ENCODE data around the gene FAM174C. TPM values are rescaled to one million over a fixed set of nuclear protein-coding genes. Genes with fewer than 3 reads are reported as not detected.

FAM174C gene
- total and polyA plus RNA-seq, 4 donors = 14.6 to 79.8 (median 33.8) TPM

DNA sequence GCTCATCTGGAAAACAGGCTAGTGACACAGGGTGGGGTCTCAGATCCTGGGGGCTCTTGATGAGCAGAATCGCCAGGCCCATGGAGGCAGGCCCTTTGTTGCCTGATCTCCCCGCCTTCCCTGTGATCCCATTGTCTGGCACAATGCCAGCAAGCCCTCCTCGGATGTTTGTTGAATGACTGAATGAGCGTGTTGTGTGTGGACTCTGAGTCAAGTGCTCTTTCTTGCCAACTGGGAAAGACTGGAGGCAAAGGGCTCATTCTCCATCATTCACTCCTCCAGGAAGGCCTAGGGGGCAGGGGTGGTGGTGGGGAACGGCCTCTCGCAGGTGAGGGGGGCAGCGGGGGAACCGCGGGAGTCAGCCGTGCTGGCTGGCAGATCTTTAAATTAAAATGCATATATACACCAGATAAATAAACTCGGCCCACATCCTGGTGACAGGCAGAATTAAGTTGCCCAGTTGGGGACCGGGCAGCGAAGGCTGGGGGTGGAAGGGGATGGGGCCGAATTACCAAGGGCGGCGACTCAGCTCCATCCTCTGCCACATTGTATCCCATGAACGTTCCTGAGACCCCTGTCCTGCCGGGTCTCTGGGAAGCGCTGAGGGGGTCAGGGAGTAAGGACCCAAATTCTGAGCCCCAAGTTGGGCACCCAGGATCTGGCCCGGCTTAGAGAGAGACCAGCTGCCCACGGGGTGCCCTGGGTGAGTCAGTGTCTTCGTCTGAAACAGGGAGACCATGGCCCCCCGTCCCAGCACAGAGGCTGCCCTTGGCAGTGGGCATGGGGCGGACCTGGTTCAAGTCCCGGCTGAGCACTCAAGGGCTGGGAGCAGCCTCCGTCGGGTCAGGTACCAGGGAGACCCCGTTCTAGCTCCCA is 34.9 kb downstream of the FAM174C start:
- no peak overlapping the region for H3K27ac ChIP-seq (ENCODE audit: low read depth in 1 of 2, low read length in 2 of 2)
- TF ChIP-seq MAX (IDR thresholded peaks at IDR 0.05) = no peak
- no peak for TF ChIP-seq RXRA (IDR thresholded peaks at IDR 0.05)
- no peak for TF ChIP-seq FOXA1 (IDR thresholded peaks at IDR 0.05)
- TF ChIP-seq, protein P1, sequence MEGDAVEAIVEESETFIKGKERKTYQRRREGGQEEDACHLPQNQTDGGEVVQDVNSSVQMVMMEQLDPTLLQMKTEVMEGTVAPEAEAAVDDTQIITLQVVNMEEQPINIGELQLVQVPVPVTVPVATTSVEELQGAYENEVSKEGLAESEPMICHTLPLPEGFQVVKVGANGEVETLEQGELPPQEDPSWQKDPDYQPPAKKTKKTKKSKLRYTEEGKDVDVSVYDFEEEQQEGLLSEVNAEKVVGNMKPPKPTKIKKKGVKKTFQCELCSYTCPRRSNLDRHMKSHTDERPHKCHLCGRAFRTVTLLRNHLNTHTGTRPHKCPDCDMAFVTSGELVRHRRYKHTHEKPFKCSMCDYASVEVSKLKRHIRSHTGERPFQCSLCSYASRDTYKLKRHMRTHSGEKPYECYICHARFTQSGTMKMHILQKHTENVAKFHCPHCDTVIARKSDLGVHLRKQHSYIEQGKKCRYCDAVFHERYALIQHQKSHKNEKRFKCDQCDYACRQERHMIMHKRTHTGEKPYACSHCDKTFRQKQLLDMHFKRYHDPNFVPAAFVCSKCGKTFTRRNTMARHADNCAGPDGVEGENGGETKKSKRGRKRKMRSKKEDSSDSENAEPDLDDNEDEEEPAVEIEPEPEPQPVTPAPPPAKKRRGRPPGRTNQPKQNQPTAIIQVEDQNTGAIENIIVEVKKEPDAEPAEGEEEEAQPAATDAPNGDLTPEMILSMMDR (IDR thresholded peaks at IDR 0.05; ENCODE audit: low read depth, low read length, missing input control) = no peak
- no peak for TF ChIP-seq YY1 (IDR thresholded peaks at IDR 0.05)
- TF ChIP-seq, protein P2, sequence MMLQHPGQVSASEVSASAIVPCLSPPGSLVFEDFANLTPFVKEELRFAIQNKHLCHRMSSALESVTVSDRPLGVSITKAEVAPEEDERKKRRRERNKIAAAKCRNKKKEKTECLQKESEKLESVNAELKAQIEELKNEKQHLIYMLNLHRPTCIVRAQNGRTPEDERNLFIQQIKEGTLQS (IDR thresholded peaks at IDR 0.05) = no peak
- no peak for TF ChIP-seq HNF4A (conservative IDR thresholded peaks at IDR 0.05)
- no peak for TF ChIP-seq GABPA (IDR thresholded peaks at IDR 0.05 in 1 of 2, conservative IDR thresholded peaks at IDR 0.05 in 1 of 2)
- H3K4me3 ChIP-seq (ENCODE audit: low read depth in 1 of 3, low read length in 3 of 3) = no peak overlapping the region
- no peaks in the 10 kb centered on the region for H3K4me1 ChIP-seq (ENCODE audit: control insufficient read depth in 4 of 4, insufficient read depth in 4 of 4, low read length in 3 of 4)
- no peaks in the 10 kb centered on the region for H3K27me3 ChIP-seq (ENCODE audit: control insufficient read depth in 4 of 4, insufficient read depth in 4 of 4, low read length in 3 of 4)
- 78% methylated on average over 28 of the region's 28 CpGs for WGBS
- no peak overlapping the region for H3K9ac ChIP-seq (ENCODE audit: low read depth in 1 of 2, low read length in 2 of 2)
- no peaks in the 10 kb centered on the region for H3K36me3 ChIP-seq (ENCODE audit: control insufficient read depth in 4 of 4, insufficient read depth in 3 of 4, low read depth in 1 of 4, low read length in 3 of 4)
- H3K9me3 ChIP-seq (ENCODE audit: control insufficient read depth in 4 of 4, low read length in 3 of 4) = no peaks in the 10 kb centered on the region
- DNase-seq (ENCODE audit: low spot score) = no peak

- Histone ChIP-seq H3K27ac (ENCODE audit: low read depth in 1 of 2, low read length in 2 of 2) (no peak overlapping the region), H3K4me3 (ENCODE audit: low read depth in 1 of 3, low read length in 3 of 3) (no peak overlapping the region), H3K9ac (ENCODE audit: low read depth in 1 of 2, low read length in 2 of 2) (no peak overlapping the region), H3K27me3 (ENCODE audit: control insufficient read depth in 4 of 4, insufficient read depth in 4 of 4, low read length in 3 of 4) (no peaks in the 10 kb centered on the region), H3K36me3 (ENCODE audit: control insufficient read depth in 4 of 4, insufficient read depth in 3 of 4, low read depth in 1 of 4, low read length in 3 of 4) (no peaks in the 10 kb centered on the region), H3K9me3 (ENCODE audit: control insufficient read depth in 4 of 4, low read length in 3 of 4) (no peaks in the 10 kb centered on the region), H3K4me1 (ENCODE audit: control insufficient read depth in 4 of 4, insufficient read depth in 4 of 4, low read length in 3 of 4) (peaks cover 0 to 4% (median 1%) of the 10 kb centered on the region in 4 donors)
- TF ChIP-seq YY1 (IDR thresholded peaks at IDR 0.05) = no peak
- DNase-seq (ENCODE audit: low spot score) = no peak
- WGBS = 90% methylated on average over 18 of the region's 18 CpGs
Measured at GRCh38 chr19:1310853-1311180, 35.5 kb downstream of the FAM174C start.

DNA sequence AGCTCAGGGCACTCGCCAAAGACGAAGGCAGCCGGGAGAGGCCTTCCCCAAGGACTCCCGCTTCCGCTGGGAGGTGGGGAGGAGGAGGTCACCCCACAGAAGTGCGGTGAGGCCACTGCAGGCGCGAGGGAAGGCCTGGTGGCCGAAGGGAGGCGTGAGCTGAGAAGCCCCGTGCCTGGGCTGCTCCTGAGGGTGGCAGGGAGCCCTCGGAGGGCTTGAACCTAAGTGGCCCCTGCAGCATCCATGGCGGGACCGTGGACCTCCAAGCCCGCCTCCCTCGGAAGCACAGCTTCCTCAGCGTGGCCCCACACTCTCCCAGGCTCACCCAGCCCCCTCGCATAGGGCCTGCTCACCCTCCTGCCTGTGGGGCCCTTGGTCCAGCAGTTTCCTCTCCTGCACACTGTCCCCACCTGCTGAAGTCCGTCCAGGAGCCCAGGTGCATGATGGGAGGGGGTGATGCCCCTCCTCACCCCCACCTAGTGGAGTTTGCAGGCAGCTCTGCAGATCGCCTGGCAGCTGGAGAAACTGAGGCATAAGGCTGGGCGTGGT is 36.3 kb downstream of the FAM174C start:
- TF ChIP-seq RXRA (IDR thresholded peaks at IDR 0.05) (no peak), FOXA2 (IDR thresholded peaks at IDR 0.05) (no peak), MAX (IDR thresholded peaks at IDR 0.05) (no peak), FOXA1 (IDR thresholded peaks at IDR 0.05) (no peak), RAD21 (IDR thresholded peaks at IDR 0.05) (no peak), ZBTB33 (IDR thresholded peaks at IDR 0.05) (no peak), NR2F2 (IDR thresholded peaks at IDR 0.05) (no peak)
- Histone ChIP-seq H3K27ac (ENCODE audit: low read depth in 1 of 2, low read length in 2 of 2) (no peak overlapping the region), H3K9me3 (ENCODE audit: control insufficient read depth in 4 of 4, low read length in 3 of 4) (no peaks in the 10 kb centered on the region), H3K4me1 (ENCODE audit: control insufficient read depth in 4 of 4, insufficient read depth in 4 of 4, low read length in 3 of 4) (peaks cover 0 to 7% (median 3%) of the 10 kb centered on the region in 4 donors), H3K4me3 (ENCODE audit: low read depth in 1 of 3, low read length in 3 of 3) (no peak overlapping the region), H3K27me3 (ENCODE audit: control insufficient read depth in 4 of 4, insufficient read depth in 4 of 4, low read length in 3 of 4) (peaks cover 0 to 2% (median 0%) of the 10 kb centered on the region in 4 donors), H3K36me3 (ENCODE audit: control insufficient read depth in 4 of 4, insufficient read depth in 3 of 4, low read depth in 1 of 4, low read length in 3 of 4) (no peaks in the 10 kb centered on the region), H3K9ac (ENCODE audit: low read depth in 1 of 2, low read length in 2 of 2) (no peak overlapping the region)
- no peak for DNase-seq (ENCODE audit: low spot score)
- 71% methylated on average over 21 of the region's 21 CpGs for WGBS

Data from liver (tissue), 9 donors.